H1 (cell line): Measurements from ENCODE around the gene CFAP61. TPM values are rescaled to one million over a fixed set of nuclear protein-coding genes. Genes with fewer than 3 reads are reported as not detected.

Source experiments
- CTCF ChIA-PET: fragments of 300-600 bp; sonication (Branson Sonifier 250); formaldehyde crosslinking; loops from one replicate; lab custom pipeline; 2021; ENCODE audit not compliant: partially characterized antibody; lab: Charles Lee
- POLR2A ChIA-PET: fragments of 300-600 bp; sonication (Branson Sonifier 250); formaldehyde crosslinking; loops from one replicate; lab custom pipeline; 2021; ENCODE audit warnings: inconsistent platforms; ENCODE audit not compliant: partially characterized antibody; lab: Charles Lee
- DNase-seq, 2 experiments: peaks; one replicate each; pipeline versions ENCODE4 v3.0.0 to v3.0.0-alpha.2; 2010 to 2022; ENCODE audit warnings: low spot score in 2 of 2, low read depth in 1 of 2, mixed read lengths in 1 of 2
- FAIRE-seq: peaks from 2 replicates; lab custom pipeline; 2011; peaks lifted over from hg19 to GRCh38; lab: Jason Lieb, UNC
- H2AFZ ChIP-seq: 2 replicates; pipeline ENCODE4 v1.8.1; 2012; ENCODE audit warnings: low read length, inconsistent platforms
- H2AK5ac ChIP-seq: 2 replicates; pipeline ENCODE4 v1.6.1; 2013; ENCODE audit warnings: low read depth, low read length
- H2BK120ac ChIP-seq: replicated peaks from 2 replicates; pipeline ENCODE3; 2013; ENCODE audit warnings: low read depth, low read length, inconsistent platforms
- H2BK12ac ChIP-seq: 2 replicates; pipeline ENCODE4 v1.6.1; 2013; ENCODE audit warnings: low read depth, low read length
- H2BK15ac ChIP-seq: 2 replicates; pipeline ENCODE4 v1.6.1; 2013; ENCODE audit warnings: low read length
- H2BK20ac ChIP-seq: 2 replicates; pipeline ENCODE4 v1.6.1; 2013; ENCODE audit warnings: low read length
- H2BK5ac ChIP-seq: 2 replicates; pipeline ENCODE4 v1.6.1; 2013; ENCODE audit warnings: low read depth, low read length
- H3K14ac ChIP-seq: 2 replicates; pipeline ENCODE4 v1.6.1; 2013; ENCODE audit warnings: inconsistent platforms; ENCODE audit not compliant: insufficient read length
- H3K18ac ChIP-seq: 2 replicates; pipeline ENCODE4 v1.6.1; 2013; ENCODE audit warnings: low read length; ENCODE audit errors: extremely low read depth
- H3K23ac ChIP-seq: 2 replicates; pipeline ENCODE4 v1.6.1; 2013; ENCODE audit warnings: inconsistent platforms; ENCODE audit not compliant: insufficient read length
- H3K23me2 ChIP-seq: 2 replicates; pipeline ENCODE4 v1.6.1; 2013; ENCODE audit warnings: low read depth, low read length
- H3K27ac ChIP-seq: 2 replicates; pipeline ENCODE4 v1.6.1; 2011; ENCODE audit warnings: low read depth, low read length, inconsistent platforms
- H3K27me3 ChIP-seq, 4 experiments: replicated peaks in 1 of 4; 1 replicate in 1 of 4; 2 replicates in 3 of 4; pipeline versions ENCODE4 v1.6.1 to v1.8.1; 2011 to 2013; ENCODE audit warnings: low read length in 3 of 4, mild to moderate bottlenecking in 3 of 4, inconsistent platforms in 2 of 4, mixed read lengths in 2 of 4, moderate library complexity in 1 of 4; ENCODE audit not compliant: control insufficient read depth in 3 of 4, insufficient read depth in 3 of 4; ENCODE audit errors: extremely low read depth in 1 of 4
- H3K36me3 ChIP-seq, 4 experiments: 2 replicates each; pipeline versions ENCODE4 v1.6.1 to v1.8.1; 2011 to 2013; ENCODE audit warnings: mild to moderate bottlenecking in 4 of 4, low read length in 3 of 4, moderate library complexity in 2 of 4, control low read depth in 1 of 4, inconsistent platforms in 1 of 4; ENCODE audit not compliant: insufficient read depth in 4 of 4, control insufficient read depth in 2 of 4
- H3K4ac ChIP-seq: replicated peaks from 2 replicates; pipeline ENCODE3; 2013; ENCODE audit warnings: low read length, low read depth, mixed read lengths, inconsistent platforms; ENCODE audit not compliant: insufficient read length
- H3K4me1 ChIP-seq, 4 experiments: replicated peaks in 1 of 4; 1 replicate in 1 of 4; 2 replicates in 3 of 4; pipeline versions ENCODE4 v1.6.1 to v1.8.1; 2011 to 2013; ENCODE audit warnings: low read length in 3 of 4, inconsistent platforms in 2 of 4, mixed read lengths in 1 of 4; ENCODE audit not compliant: insufficient read depth in 4 of 4, control insufficient read depth in 3 of 4
- H3K4me2 ChIP-seq, 2 experiments: 2 replicates each; pipeline versions ENCODE4 v1.6.1 to v1.8.1; 2011 to 2013; ENCODE audit warnings: low read depth in 2 of 2, low read length in 2 of 2, control low read depth in 1 of 2, inconsistent platforms in 1 of 2, mild to moderate bottlenecking in 1 of 2; ENCODE audit not compliant: insufficient read depth in 1 of 2
- H3K4me3 ChIP-seq, 4 experiments: fragments of 200-600, 300-600 bp in 1 of 4; sonication (generic), shearing (Covaris generic), sonication (Bioruptor Twin) in 1 of 4; 2 replicates each; pipeline versions ENCODE4 v1.5.1 to v1.8.1; 2011 to 2016; ENCODE audit warnings: low read length in 4 of 4, low read depth in 3 of 4, control low read depth in 2 of 4, inconsistent platforms in 2 of 4, mild to moderate bottlenecking in 2 of 4, mixed read lengths in 1 of 4, moderate library complexity in 1 of 4; ENCODE audit not compliant: insufficient read depth in 2 of 4; ENCODE audit errors: extremely low read depth in 1 of 4
- H3K56ac ChIP-seq: replicated peaks from 2 replicates; pipeline ENCODE3; 2013; ENCODE audit warnings: low read depth, mild to moderate bottlenecking, mixed read lengths, low read length, inconsistent platforms; ENCODE audit not compliant: insufficient read length
- H3K79me1 ChIP-seq: 2 replicates; pipeline ENCODE4 v1.6.1; 2013; ENCODE audit warnings: low read depth, low read length, control low read depth
- H3K79me2 ChIP-seq, 2 experiments: 2 replicates each; pipeline versions ENCODE4 v1.6.1 to v1.8.1; 2012 to 2013; ENCODE audit warnings: low read length in 2 of 2, mild to moderate bottlenecking in 2 of 2, inconsistent platforms in 1 of 2; ENCODE audit not compliant: insufficient read depth in 2 of 2, control insufficient read depth in 1 of 2
- H3K9ac ChIP-seq, 4 experiments: replicated peaks in 1 of 4; 1 replicate in 1 of 4; 2 replicates in 3 of 4; pipeline versions ENCODE4 v1.6.1 to v1.8.1; 2011 to 2013; ENCODE audit warnings: low read depth in 3 of 4, low read length in 3 of 4, control low read depth in 2 of 4, mild to moderate bottlenecking in 2 of 4, moderate library complexity in 2 of 4, inconsistent platforms in 1 of 4; ENCODE audit errors: extremely low read depth in 1 of 4
- H3K9me3 ChIP-seq, 2 experiments: 2 replicates each; pipeline versions ENCODE4 v1.6.1 to v1.8.1; 2012 to 2013; ENCODE audit warnings: mild to moderate bottlenecking in 2 of 2, moderate library complexity in 2 of 2, control low read depth in 1 of 2, inconsistent platforms in 1 of 2, low read depth in 1 of 2, low read length in 1 of 2, mixed read lengths in 1 of 2; ENCODE audit not compliant: insufficient read depth in 2 of 2
- H4K20me1 ChIP-seq, 2 experiments: replicated peaks in 1 of 2; 2 replicates each; pipeline versions ENCODE3 to v1.8.1; 2011 to 2013; ENCODE audit warnings: inconsistent platforms in 2 of 2, low read length in 2 of 2, mild to moderate bottlenecking in 1 of 2; ENCODE audit not compliant: insufficient read depth in 2 of 2, control insufficient read depth in 1 of 2
- H4K5ac ChIP-seq: 2 replicates; pipeline ENCODE4 v1.6.1; 2013; ENCODE audit warnings: low read length, low read depth, mixed read lengths, inconsistent platforms; ENCODE audit not compliant: insufficient read length
- H4K8ac ChIP-seq: 2 replicates; pipeline ENCODE4 v1.8.0; 2013; ENCODE audit warnings: mild to moderate bottlenecking, moderate library complexity, low read length, inconsistent platforms; ENCODE audit not compliant: insufficient read depth; ENCODE audit errors: extremely low read depth
- H4K91ac ChIP-seq: replicated peaks from 2 replicates; pipeline ENCODE3; 2013; ENCODE audit warnings: low read length, mixed read lengths, inconsistent platforms; ENCODE audit not compliant: insufficient read length
- CHD1 ChIP-seq: IDR thresholded peaks from 2 replicates; pipeline ENCODE4 v1.6.1; 2012; ENCODE audit warnings: low read depth, low read length, improper control_type of control experiment
- CREB1 ChIP-seq: IDR thresholded peaks from 2 replicates; pipeline ENCODE4 v1.6.1; 2012; ENCODE audit warnings: inconsistent platforms
- EGR1 ChIP-seq: IDR thresholded peaks from 2 replicates; pipeline ENCODE4 v1.6.1; 2011; ENCODE audit warnings: low read depth, low read length, borderline replicate concordance
- SRF ChIP-seq: IDR thresholded peaks from 2 replicates; pipeline ENCODE4 v1.6.1; 2011; ENCODE audit warnings: mild to moderate bottlenecking, low read depth, low read length, moderate library complexity
- WGBS, 2 experiments: shearing (Covaris generic) in 1 of 2; methylation state at CpG; one replicate each; pipeline versions ENCODE4 v1.1.6 to v1.1.7; 2013 to 2015; ENCODE audit warnings: low lambda C conversion rate in 2 of 2, mixed read lengths in 2 of 2, inconsistent platforms in 1 of 2, low coverage in 1 of 2, missing lambda C conversion rate in 1 of 2; ENCODE audit not compliant: insufficient replicate concordance in 2 of 2, insufficient coverage in 1 of 2, insufficient read length in 1 of 2; ENCODE audit errors: extremely low coverage in 1 of 2, missing lambda C conversion rate in 1 of 2; 5-methylcytosine and 5-hydroxymethylcytosine counted together
- polyA plus RNA-seq, 7 experiments: library from polyadenylated mRNA; depleted of rRNA in 3 of 7; stranded (reverse) in 5 of 7; unstranded in 2 of 7; fragments of >200 nt in 5 of 7; fragments of 200-250 nt in 2 of 7; gene quantifications; 1 replicate in 5 of 7; 2 replicates in 1 of 7; 4 replicates in 1 of 7; pipeline versions ENCODE4 v1.2.1 to v1.2.3, GENCODE V29; 2011 to 2013; ENCODE audit warnings: missing spikeins in 2 of 7, mixed read lengths in 2 of 7
- total RNA-seq: library from RNA; stranded (reverse); fragmentation: NEBNext Ultra II Directional; extraction: Animal tissue kit (Norgen Biotek cat#: 25700); gene quantifications from 2 replicates; pipeline ENCODE4 v1.2.1, GENCODE V29; 2021
- TF ChIP-seq, protein P1 (sequence below): IDR thresholded peaks from 2 replicates; pipeline ENCODE4 v1.6.1; 2012; ENCODE audit warnings: low read length, inconsistent platforms
- TF ChIP-seq, protein P2 (sequence below), 3 experiments: IDR thresholded peaks; 1 replicate in 2 of 3; 2 replicates in 1 of 3; pipeline versions ENCODE4 v1.5.1 to v1.6.1; 2011; ENCODE audit warnings: low read length in 3 of 3, mild to moderate bottlenecking in 3 of 3, inconsistent platforms in 2 of 3, low read depth in 1 of 3, moderate library complexity in 1 of 3; ENCODE audit not compliant: insufficient read depth in 1 of 3; ENCODE audit errors: control extremely low read depth in 1 of 3
- TF ChIP-seq, protein P3 (sequence below): IDR thresholded peaks from 2 replicates; pipeline ENCODE4 v1.6.1; 2012; ENCODE audit warnings: inconsistent platforms

The CFAP61 gene
- total and polyA plus RNA-seq, 2 of the 8 experiments (the other 6 are each of a cell fraction or from before 2014, with no cell fraction given), result 0.29 to 0.61 TPM

DNA sequence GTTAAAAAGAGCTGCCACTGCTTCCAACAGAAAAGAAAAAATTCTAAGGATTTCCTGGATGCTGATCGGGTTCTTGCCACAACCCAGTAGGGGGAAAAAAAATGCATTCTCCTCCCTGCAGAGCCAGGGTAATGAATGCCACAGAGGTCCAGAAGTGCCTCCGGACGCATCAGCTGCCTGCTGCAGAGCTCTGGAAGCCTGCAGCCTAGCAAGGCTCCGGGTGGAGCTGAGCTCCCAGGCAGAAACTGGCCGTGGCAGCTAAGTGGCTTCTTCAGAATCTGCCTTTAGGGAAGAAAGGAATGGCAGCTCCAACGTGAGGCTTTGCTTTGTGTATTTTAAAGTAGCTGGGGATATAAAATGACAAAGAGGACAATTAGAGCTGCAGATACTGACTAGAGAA lies 155.0 kb downstream of the CFAP61 start:
- FAIRE-seq (no peak), DNase-seq (no peak)
- H3K9ac ChIP-seq, result no peak overlapping the region
- no peak overlapping the region for H2BK20ac ChIP-seq
- no peak overlapping the region for H2BK12ac ChIP-seq
- H3K4me1 ChIP-seq, result peaks cover 0 to 3% (median 1%) of the 10 kb centered on the region in 4 experiments; a peak in 3 of 7 replicates
- no peak overlapping the region for H4K5ac ChIP-seq
- H3K4me2 ChIP-seq, result no peak overlapping the region
- no peak overlapping the region for H3K4ac ChIP-seq
- 0 out of 2 replicates have a peak overlapping the region, but pooled peaks have one; percentile 43 for H2AFZ ChIP-seq
- H2BK15ac ChIP-seq, result no peak overlapping the region
- ChIA-PET CTCF (interaction anchor here (1.0 to 2.2 kb wide), 3 partner anchors 23 to 42 kb away, joined by 3 to 8 read pairs (median 4); no protein-coding TSS in a partner anchor), POLR2A (interaction anchor here (0.6 kb wide), 1 partner anchor 9 kb away, joined by 3 read pairs; no protein-coding TSS in a partner anchor)
- H2BK5ac ChIP-seq, result no peak overlapping the region
- H3K79me1 ChIP-seq, result no peaks in the 10 kb centered on the region
- 0 out of 2 replicates have a peak overlapping the region, but pooled peaks have one; percentile 9 for H3K18ac ChIP-seq
- no peaks in the 10 kb centered on the region for H3K23me2 ChIP-seq
- no peaks in the 10 kb centered on the region for H3K9me3 ChIP-seq
- no peak overlapping the region for H3K4me3 ChIP-seq
- no peak overlapping the region for H3K23ac ChIP-seq
- no peak overlapping the region for H3K27ac ChIP-seq
- no peaks in the 10 kb centered on the region for H3K27me3 ChIP-seq
- H4K20me1 ChIP-seq, result no peaks in the 10 kb centered on the region
- H4K91ac ChIP-seq, result no peak overlapping the region
- no peaks in the 10 kb centered on the region for H3K36me3 ChIP-seq
- no peak overlapping the region for H3K14ac ChIP-seq
- WGBS, 2 experiments, result 49% methylated on average over 6 of the region's 6 CpGs; no CpG with 5 or more reads in 1 of the 2 experiments
- H3K56ac ChIP-seq, result no peak overlapping the region
- H2BK120ac ChIP-seq, result no peak overlapping the region
- H4K8ac ChIP-seq, result no peak overlapping the region
- no peaks in the 10 kb centered on the region for H3K79me2 ChIP-seq
- no peak overlapping the region for H2AK5ac ChIP-seq
- TF ChIP-seq CREB1, result no peak
- TF ChIP-seq, protein P1, sequence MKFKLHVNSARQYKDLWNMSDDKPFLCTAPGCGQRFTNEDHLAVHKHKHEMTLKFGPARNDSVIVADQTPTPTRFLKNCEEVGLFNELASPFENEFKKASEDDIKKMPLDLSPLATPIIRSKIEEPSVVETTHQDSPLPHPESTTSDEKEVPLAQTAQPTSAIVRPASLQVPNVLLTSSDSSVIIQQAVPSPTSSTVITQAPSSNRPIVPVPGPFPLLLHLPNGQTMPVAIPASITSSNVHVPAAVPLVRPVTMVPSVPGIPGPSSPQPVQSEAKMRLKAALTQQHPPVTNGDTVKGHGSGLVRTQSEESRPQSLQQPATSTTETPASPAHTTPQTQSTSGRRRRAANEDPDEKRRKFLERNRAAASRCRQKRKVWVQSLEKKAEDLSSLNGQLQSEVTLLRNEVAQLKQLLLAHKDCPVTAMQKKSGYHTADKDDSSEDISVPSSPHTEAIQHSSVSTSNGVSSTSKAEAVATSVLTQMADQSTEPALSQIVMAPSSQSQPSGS, result no peak
- no peak for TF ChIP-seq EGR1
- no peak for TF ChIP-seq SRF
- no peak for TF ChIP-seq CHD1
- TF ChIP-seq, protein P2, sequence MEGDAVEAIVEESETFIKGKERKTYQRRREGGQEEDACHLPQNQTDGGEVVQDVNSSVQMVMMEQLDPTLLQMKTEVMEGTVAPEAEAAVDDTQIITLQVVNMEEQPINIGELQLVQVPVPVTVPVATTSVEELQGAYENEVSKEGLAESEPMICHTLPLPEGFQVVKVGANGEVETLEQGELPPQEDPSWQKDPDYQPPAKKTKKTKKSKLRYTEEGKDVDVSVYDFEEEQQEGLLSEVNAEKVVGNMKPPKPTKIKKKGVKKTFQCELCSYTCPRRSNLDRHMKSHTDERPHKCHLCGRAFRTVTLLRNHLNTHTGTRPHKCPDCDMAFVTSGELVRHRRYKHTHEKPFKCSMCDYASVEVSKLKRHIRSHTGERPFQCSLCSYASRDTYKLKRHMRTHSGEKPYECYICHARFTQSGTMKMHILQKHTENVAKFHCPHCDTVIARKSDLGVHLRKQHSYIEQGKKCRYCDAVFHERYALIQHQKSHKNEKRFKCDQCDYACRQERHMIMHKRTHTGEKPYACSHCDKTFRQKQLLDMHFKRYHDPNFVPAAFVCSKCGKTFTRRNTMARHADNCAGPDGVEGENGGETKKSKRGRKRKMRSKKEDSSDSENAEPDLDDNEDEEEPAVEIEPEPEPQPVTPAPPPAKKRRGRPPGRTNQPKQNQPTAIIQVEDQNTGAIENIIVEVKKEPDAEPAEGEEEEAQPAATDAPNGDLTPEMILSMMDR (IDR thresholded peaks at IDR 0.05; ENCODE audit: control extremely low read depth in 1 of 3, insufficient read depth in 1 of 3, low read depth in 1 of 3, low read length in 3 of 3), result no peak
- TF ChIP-seq, protein P3, sequence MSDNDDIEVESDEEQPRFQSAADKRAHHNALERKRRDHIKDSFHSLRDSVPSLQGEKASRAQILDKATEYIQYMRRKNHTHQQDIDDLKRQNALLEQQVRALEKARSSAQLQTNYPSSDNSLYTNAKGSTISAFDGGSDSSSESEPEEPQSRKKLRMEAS, result no peak
